ENCODE data around the gene PLA2G4D.

Gene PLA2G4D

DNA sequence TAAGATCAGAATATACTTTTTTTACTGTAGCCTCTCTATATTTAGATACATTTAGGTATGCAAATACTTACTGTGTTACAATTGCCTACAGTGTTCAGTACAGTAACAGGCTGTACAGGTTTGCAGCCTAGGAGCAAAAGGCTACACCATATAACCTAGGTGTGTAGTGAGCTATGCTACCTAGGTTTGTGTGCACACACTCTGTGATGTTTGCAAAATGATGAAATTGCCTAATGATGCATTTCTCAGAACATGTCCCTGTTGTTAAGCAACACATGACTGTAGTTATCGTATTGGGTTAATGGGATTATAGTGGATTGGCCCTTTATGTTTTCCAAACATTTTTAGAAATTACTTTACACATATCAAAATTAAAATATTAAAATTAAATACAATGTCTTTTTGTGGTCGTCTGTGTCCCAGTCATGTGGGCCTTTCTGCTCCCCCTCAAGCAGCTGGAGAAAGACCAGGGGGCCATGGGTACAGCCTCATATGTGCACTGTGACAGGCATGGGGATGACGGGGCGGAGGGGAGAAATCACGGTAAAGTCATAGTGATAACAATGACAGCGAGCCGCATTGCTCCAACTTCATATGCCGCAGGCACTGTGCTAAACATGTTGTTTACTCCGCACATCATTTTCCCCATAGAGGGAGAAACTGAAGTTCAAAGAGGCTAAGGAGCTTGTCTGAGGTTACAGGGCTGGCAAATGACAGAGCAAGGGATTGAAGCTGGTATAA, 46.1 kb downstream of the PLA2G4D start:
- no peak overlapping the region for H3K4me3 ChIP-seq (ENCODE audit: low read depth, low read length)
- TF ChIP-seq, protein P1, sequence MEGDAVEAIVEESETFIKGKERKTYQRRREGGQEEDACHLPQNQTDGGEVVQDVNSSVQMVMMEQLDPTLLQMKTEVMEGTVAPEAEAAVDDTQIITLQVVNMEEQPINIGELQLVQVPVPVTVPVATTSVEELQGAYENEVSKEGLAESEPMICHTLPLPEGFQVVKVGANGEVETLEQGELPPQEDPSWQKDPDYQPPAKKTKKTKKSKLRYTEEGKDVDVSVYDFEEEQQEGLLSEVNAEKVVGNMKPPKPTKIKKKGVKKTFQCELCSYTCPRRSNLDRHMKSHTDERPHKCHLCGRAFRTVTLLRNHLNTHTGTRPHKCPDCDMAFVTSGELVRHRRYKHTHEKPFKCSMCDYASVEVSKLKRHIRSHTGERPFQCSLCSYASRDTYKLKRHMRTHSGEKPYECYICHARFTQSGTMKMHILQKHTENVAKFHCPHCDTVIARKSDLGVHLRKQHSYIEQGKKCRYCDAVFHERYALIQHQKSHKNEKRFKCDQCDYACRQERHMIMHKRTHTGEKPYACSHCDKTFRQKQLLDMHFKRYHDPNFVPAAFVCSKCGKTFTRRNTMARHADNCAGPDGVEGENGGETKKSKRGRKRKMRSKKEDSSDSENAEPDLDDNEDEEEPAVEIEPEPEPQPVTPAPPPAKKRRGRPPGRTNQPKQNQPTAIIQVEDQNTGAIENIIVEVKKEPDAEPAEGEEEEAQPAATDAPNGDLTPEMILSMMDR (conservative IDR thresholded peaks at IDR 0.05; ENCODE audit: low read depth, low read length) = no peak
- no peak for DNase-seq (ENCODE audit: low read depth)

DNA sequence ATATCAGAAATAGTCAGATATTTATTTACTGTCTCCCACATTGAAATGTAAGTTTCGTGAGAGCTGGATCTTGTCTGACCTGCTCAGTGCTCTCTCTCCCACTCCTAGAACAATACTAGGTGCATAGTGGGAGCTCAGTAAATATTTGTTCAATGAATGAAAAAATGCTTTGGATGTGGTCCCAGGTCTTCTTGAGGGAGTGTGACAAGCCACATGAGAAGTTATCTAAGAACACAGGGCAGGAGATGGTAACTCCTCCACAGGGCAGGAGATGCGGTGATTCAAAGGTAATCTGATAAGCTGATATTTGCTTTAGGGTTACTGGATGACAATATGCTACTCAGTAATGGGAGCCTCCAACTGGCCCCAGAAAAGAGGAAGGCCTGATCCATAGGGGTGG, 47.8 kb downstream of the PLA2G4D start:
- DNase-seq (ENCODE audit: low read depth) = no peak
- H3K4me3 ChIP-seq (ENCODE audit: low read depth, low read length) = no peak overlapping the region
- TF ChIP-seq, protein P1 (conservative IDR thresholded peaks at IDR 0.05; ENCODE audit: low read depth, low read length) = no peak

DNA sequence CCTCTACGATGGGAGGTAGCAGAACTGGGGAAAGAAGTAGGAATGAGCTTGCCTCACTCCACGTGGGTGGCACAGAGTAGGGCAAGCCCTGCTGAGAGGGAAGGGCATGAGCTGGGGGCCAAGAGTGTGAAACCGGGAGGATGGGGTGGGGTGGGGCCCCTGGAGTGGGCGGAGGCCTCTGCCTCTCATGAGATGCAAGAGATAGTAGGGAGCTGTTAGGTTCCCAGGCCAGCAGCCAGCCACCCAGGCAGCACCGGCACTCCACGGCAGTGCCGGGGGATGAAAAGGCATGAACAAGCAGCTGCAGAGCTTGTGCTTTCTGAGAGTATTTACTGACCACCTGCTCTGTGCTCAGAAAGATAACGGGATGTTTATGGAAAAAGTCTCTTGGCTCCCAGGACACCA, 49.1 kb downstream of the PLA2G4D start:
- TF ChIP-seq, protein P1 (conservative IDR thresholded peaks at IDR 0.05; ENCODE audit: low read depth, low read length) = no peak
- no peak for DNase-seq (ENCODE audit: low read depth)
- H3K4me3 ChIP-seq (ENCODE audit: low read depth, low read length) = no peak overlapping the region

DNA sequence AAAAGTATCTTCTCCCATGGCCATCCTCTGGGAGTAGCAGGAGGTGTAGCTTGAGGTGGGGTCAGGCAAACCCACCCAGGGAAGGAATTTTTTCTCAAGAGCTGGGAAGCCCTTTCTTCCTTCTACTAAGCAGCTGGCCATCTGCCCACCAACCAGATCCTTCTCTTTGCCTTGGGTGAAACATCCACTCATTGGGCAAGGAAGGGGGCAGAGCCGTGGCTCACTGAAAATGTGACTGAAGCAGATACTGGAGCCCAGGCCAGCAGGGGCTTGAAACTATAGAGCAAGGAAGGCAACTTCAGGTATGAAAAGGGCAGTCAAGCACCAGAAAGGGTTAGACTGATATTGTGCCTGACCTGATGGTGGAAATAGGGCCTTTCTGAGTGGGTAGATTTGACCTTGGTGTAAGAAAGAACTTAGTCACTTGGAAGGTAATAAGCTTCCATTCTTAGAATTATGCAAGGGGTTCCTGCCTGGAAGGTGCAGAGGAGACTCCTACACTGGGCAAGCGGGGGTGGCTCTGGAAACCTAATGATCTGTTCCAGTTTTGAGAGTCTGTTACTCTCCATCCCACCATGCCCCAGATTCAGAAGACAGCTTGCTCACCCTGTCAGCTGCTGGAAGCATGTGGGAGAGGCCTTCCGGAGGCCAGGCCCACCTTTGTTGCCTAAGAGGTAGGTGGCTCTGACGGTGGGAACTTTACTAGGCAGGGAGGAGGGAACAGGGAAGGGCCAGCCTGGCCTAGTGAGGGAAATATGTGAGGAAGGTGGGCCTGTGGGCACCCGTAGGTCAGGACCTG, 51.6 kb downstream of the PLA2G4D start:
- TF ChIP-seq, protein P1 (conservative IDR thresholded peaks at IDR 0.05; ENCODE audit: low read depth, low read length) = no peak
- no peak for DNase-seq (ENCODE audit: low read depth)
- H3K4me3 ChIP-seq (ENCODE audit: low read depth, low read length) = no peak overlapping the region

DNA sequence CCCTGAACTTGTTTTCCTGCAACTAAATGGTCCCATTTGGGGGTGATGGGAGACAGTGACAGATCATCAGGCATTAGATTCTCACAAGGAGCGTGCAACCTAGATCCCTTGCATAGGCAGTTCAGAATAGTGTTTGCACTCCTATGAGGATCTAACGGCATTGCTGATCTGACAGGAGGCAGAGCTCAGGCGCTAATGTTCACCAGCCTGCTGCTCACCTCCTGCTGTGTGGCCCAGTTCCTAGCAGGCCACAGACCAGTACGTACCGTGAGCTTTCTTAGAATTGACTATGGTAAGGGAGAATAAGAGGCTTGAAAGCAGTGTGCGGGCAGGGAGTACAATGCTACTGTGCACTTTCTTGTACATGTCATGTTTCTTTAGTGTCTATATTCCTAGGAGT, 56.0 kb downstream of the PLA2G4D start:
- TF ChIP-seq, protein P1 (conservative IDR thresholded peaks at IDR 0.05; ENCODE audit: low read depth, low read length) = no peak
- no peak for DNase-seq (ENCODE audit: low read depth)

DNA sequence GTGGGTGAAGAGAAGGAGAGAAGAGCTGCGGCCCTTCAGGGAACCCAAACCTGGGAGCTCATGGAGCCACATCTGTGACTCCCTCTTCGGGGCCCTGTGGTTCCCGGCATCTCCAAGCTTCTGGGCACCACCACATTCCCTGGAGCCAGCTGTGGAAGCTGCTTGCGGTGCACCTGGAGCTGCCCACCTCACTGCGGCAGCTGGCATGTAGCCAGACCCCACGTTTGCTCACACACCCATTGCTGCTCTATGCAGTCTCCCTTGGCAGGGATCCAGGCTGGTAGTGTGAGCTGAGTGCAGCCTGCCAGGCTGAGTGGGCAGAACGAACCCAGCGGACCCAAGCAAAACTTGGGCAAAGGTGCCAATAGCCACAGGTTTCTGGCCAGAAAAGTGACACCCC, 56.7 kb downstream of the PLA2G4D start:
- TF ChIP-seq, protein P1 (conservative IDR thresholded peaks at IDR 0.05; ENCODE audit: low read depth, low read length) = no peak
- no peak overlapping the region for H3K4me3 ChIP-seq (ENCODE audit: low read depth, low read length)
- no peak for DNase-seq (ENCODE audit: low read depth)

More for the DNA sequence above, 56.0 kb downstream of the PLA2G4D start:
- H3K4me3 ChIP-seq (ENCODE audit: low read depth, low read length) = no peak overlapping the region
